A172 (cell line): ENCODE data around the gene IWS1. TPM values are rescaled to one million over a fixed set of nuclear protein-coding genes. Genes with fewer than 3 reads are reported as not detected.
"Not testable (repeated sequence)": the region's sequence is repeated elsewhere in the genome, so short reads cannot be mapped to it uniquely, and the experiment has no call there.

Source experiments
- DNase-seq: peaks from one replicate; pipeline ENCODE4 v3.0.0-alpha.2; 2015; ENCODE audit warnings: low spot score
- total RNA-seq: library from RNA; depleted of rRNA; stranded (reverse); fragments of >200 nt; shearing (Covaris generic); gene quantifications from 2 replicates; pipeline ENCODE4 v1.2.3, GENCODE V29; 2014

IWS1 gene
- total RNA-seq, 1 experiment from 2014 or later, result 72.9 TPM

GRCh38 chr2:127560931-127561280 lies 34.6 kb upstream of the IWS1 start:
- DNase-seq, result no peak

- DNase-seq, result no peak
Observed at GRCh38 chr2:127560201-127560930, 34.1 kb upstream of the IWS1 start.

GRCh38 chr2:127559454-127559853 lies 33.2 kb upstream of the IWS1 start:
- no peak for DNase-seq

GRCh38 chr2:127558911-127559310 lies 32.6 kb upstream of the IWS1 start:
- DNase-seq, result no peak

GRCh38 chr2:127552846-127553245 lies 26.6 kb upstream of the IWS1 start:
- DNase-seq, result no peak

GRCh38 chr2:127552336-127552735 lies 26.0 kb upstream of the IWS1 start:
- DNase-seq, result no peak

- no peak for DNase-seq
Observed at GRCh38 chr2:127551221-127551930, 25.1 kb upstream of the IWS1 start.

GRCh38 chr2:127546797-127547196 lies 20.5 kb upstream of the IWS1 start:
- DNase-seq, result no peak

GRCh38 chr2:127545796-127546195 lies 19.5 kb upstream of the IWS1 start:
- no peak for DNase-seq

- no peak for DNase-seq
Observed at GRCh38 chr2:127545189-127545588, 18.9 kb upstream of the IWS1 start.

- DNase-seq, result not testable (repeated sequence)
Observed at GRCh38 chr2:127543013-127543501, 16.8 kb upstream of the IWS1 start.

GRCh38 chr2:127542231-127542630 lies 15.9 kb upstream of the IWS1 start:
- no peak for DNase-seq

- DNase-seq, result no peak
Observed at GRCh38 chr2:127541809-127542208, 15.5 kb upstream of the IWS1 start.

- DNase-seq, result no peak
Observed at GRCh38 chr2:127537644-127538043, 11.4 kb upstream of the IWS1 start.

- DNase-seq, result no peak
Observed at GRCh38 chr2:127536707-127537541, 10.6 kb upstream of the IWS1 start.

- no peak for DNase-seq
Observed at GRCh38 chr2:127535918-127536317, 9.6 kb upstream of the IWS1 start.

GRCh38 chr2:127535422-127535901 lies 9.2 kb upstream of the IWS1 start, which contains the start of gene MYO7B:
Gene MYO7B, plus strand, starts transcription at chr2:127535683. Its CDS starts 24,040 bp downstream, at chr2:127559723.
- no peak for DNase-seq

- no peak for DNase-seq
Observed at GRCh38 chr2:127532296-127532695, 6.0 kb upstream of the IWS1 start.

GRCh38 chr2:127531221-127531648 lies 4.9 kb upstream of the IWS1 start:
- peak; percentile 30 for DNase-seq

GRCh38 chr2:127530245-127531140 lies 4.2 kb upstream of the IWS1 start:
- no peak for DNase-seq

- not testable (repeated sequence) for DNase-seq
Observed at GRCh38 chr2:127529416-127529815, 3.1 kb upstream of the IWS1 start.
